ENCODE measurements around the gene GTF2IRD1.

GTF2IRD1 gene

DNA sequence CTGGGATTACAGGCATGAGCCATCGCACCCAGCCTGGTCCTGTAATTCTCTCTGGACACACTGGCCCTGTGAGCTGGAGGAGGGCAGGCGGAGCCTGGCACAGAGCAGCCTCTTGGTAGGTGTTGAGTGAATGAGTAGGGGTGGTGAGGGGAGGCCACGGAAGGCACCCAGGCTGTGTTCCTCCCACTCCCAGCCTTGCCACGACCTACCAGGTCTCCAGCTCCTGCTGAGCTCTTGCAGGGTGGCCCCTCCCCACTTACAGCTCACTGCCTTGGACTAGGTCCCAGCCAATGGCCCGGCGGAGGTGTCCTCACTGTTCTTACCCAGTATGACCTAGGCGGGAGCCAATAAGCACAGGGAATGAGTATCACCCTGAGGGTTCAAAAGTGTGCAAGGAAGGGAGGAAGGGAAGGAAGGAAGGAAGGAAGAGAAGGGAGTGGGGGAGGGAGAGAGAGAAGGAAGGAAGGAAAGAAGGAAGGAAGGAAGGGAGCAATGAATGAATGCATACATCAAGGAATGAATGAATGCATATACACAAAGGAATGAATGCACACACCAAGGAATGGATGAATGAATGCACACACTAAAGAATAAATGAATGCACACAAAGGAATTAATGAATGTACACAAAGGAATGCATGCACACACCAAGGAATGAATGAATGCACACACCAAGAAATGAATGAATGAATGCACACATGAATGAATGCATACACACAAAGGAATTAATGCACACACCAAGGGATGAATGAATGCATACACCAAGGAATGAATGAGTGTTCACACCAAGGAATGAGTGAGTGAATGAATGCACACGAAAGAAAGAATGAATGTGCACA, 45.5 kb downstream of the GTF2IRD1 start:
- H3K9ac ChIP-seq (ENCODE audit: low read depth in 1 of 2, low read length in 2 of 2): no peak overlapping the region
- no peak overlapping the region for H3K27ac ChIP-seq (ENCODE audit: low read depth in 2 of 2, low read length in 2 of 2)
- no peak overlapping the region for H3K4me3 ChIP-seq (ENCODE audit: low read length in 2 of 2)
- peaks cover 0 to 3% of the 10 kb centered on the region in 2 donors for H3K36me3 ChIP-seq (ENCODE audit: control insufficient read depth in 2 of 2, insufficient read depth in 2 of 2, low read length in 2 of 2)
- peaks cover 0 to 3% of the 10 kb centered on the region in 2 donors for H3K4me1 ChIP-seq (ENCODE audit: control insufficient read depth in 2 of 2, insufficient read depth in 2 of 2, low read length in 2 of 2)
- H3K9me3 ChIP-seq (ENCODE audit: control insufficient read depth in 2 of 2, low read length in 2 of 2): no peaks in the 10 kb centered on the region
- no peaks in the 10 kb centered on the region for H3K27me3 ChIP-seq (ENCODE audit: control insufficient read depth in 2 of 2, insufficient read depth in 2 of 2, low read length in 2 of 2)

DNA sequence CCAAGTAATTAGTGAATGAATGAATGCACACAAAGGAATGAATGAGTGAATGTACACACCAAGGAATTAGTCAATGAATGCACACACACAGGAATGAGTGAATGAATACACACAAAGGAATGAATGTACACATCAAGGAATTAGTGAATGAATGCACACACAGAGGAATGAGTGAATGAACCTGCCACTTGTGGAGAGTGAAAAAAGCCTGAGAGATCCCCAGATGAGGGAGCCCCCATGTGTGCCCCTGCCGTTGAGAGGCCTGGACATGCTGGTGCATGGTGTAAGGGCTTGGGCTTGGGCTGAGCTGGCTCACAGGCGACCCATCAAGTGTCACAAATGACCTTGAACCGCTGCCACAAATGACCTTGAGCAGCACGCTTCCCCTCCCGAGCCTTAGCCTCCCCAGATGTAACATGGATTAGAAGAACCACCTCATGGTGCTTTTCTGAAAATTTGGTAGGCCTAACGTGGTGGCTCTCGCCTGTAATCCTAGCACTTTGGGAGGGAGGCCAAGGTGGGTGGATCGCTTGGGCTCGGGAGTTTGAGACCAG, 46.2 kb downstream of the GTF2IRD1 start:
- Histone ChIP-seq H3K9me3 (ENCODE audit: control insufficient read depth in 2 of 2, low read length in 2 of 2) (no peaks in the 10 kb centered on the region), H3K27ac (ENCODE audit: low read depth in 2 of 2, low read length in 2 of 2) (no peak overlapping the region), H3K27me3 (ENCODE audit: control insufficient read depth in 2 of 2, insufficient read depth in 2 of 2, low read length in 2 of 2) (no peaks in the 10 kb centered on the region), H3K4me1 (ENCODE audit: control insufficient read depth in 2 of 2, insufficient read depth in 2 of 2, low read length in 2 of 2) (peaks cover 0 to 3% of the 10 kb centered on the region in 2 donors), H3K36me3 (ENCODE audit: control insufficient read depth in 2 of 2, insufficient read depth in 2 of 2, low read length in 2 of 2) (peaks cover 0 to 3% of the 10 kb centered on the region in 2 donors), H3K9ac (ENCODE audit: low read depth in 1 of 2, low read length in 2 of 2) (no peak overlapping the region), H3K4me3 (ENCODE audit: low read length in 2 of 2) (no peak overlapping the region)

DNA sequence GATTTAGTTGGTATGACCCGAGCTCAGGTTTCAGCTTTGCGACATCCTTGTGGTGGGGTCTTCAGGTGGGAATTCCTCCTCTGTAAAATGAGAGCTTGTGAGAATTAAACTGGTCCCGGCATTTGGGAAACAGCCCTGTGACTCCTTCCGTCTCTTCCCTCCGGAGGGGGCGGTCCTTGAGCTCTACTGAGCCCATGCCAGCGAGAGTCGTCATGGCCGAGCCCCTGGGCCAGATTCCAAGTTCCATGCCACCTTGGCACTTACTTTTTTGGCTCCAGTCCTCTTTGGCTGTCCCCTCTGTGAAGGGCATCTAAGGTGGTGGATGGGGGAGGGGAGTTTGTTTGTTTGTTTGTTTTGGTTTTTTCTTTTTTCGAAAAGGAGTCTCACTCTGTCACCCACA, 47.6 kb downstream of the GTF2IRD1 start:
- Histone ChIP-seq H3K4me3 (ENCODE audit: low read length in 2 of 2) (no peak overlapping the region), H3K9me3 (ENCODE audit: control insufficient read depth in 2 of 2, low read length in 2 of 2) (no peaks in the 10 kb centered on the region), H3K4me1 (ENCODE audit: control insufficient read depth in 2 of 2, insufficient read depth in 2 of 2, low read length in 2 of 2) (peaks cover 0 to 3% of the 10 kb centered on the region in 2 donors), H3K9ac (ENCODE audit: low read depth in 1 of 2, low read length in 2 of 2) (no peak overlapping the region), H3K27me3 (ENCODE audit: control insufficient read depth in 2 of 2, insufficient read depth in 2 of 2, low read length in 2 of 2) (no peaks in the 10 kb centered on the region), H3K27ac (ENCODE audit: low read depth in 2 of 2, low read length in 2 of 2) (no peak overlapping the region), H3K36me3 (ENCODE audit: control insufficient read depth in 2 of 2, insufficient read depth in 2 of 2, low read length in 2 of 2) (no peaks in the 10 kb centered on the region)

DNA sequence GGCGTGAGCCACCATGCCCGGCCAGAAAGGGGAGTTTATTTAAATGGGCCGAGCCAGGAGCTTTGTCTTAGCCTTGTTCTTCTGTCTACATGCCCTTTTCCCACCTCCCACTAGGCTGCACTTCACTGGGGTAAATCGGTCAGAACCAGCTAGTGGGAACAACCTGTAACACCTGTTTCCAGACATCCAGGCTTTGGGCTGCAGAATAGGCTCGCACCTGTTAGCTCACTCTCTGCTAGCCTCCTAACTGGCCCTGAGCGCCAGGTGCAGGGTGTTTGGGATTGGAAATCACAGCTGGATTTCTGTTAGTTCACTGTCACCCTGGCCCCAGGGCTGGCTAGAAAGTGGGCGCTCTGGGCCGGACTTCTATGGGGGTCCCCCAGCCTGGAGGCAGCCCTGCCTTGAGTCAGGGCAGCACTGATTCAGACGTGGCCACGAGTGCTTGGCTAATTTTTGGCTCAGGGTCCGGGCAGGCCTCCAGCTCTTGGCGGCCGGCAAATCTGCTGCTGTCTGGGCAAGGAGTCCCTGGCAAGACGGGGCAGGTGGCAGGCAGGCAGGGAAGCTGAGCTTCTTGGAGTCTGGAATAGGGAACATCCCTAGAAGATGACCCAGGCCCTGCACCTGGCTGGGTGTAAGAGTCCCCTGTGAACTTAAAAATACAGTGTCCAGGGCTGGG, 48.6 kb downstream of the GTF2IRD1 start:
- no peaks in the 10 kb centered on the region for H3K36me3 ChIP-seq (ENCODE audit: control insufficient read depth in 2 of 2, insufficient read depth in 2 of 2, low read length in 2 of 2)
- H3K27me3 ChIP-seq (ENCODE audit: control insufficient read depth in 2 of 2, insufficient read depth in 2 of 2, low read length in 2 of 2): no peaks in the 10 kb centered on the region
- no peak overlapping the region for H3K27ac ChIP-seq (ENCODE audit: low read depth in 2 of 2, low read length in 2 of 2)
- H3K4me1 ChIP-seq (ENCODE audit: control insufficient read depth in 2 of 2, insufficient read depth in 2 of 2, low read length in 2 of 2): peaks cover 0 to 3% of the 10 kb centered on the region in 2 donors
- no peak overlapping the region for H3K4me3 ChIP-seq (ENCODE audit: low read length in 2 of 2)
- no peak overlapping the region for H3K9ac ChIP-seq (ENCODE audit: low read depth in 1 of 2, low read length in 2 of 2)
- no peaks in the 10 kb centered on the region for H3K9me3 ChIP-seq (ENCODE audit: control insufficient read depth in 2 of 2, low read length in 2 of 2)

DNA sequence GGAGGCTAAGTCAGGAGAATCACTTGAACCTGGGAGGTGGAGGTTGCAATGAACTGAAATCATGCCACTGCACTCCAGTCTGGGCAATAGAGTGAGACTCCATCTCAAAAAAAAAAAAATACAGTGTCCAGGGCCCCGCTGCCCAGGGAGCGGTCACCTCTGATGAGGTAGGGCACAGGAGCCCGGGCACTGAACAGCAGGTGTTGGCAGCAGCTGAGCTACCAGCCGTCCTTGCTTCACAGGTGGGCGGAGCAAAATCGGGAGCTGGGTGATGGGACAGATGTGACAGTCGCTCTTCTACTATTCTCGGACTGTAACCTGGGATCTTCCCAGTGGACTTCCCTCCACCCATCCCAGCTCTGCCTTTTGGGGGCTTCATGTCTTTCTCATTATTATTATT, 49.4 kb downstream of the GTF2IRD1 start:
- Histone ChIP-seq H3K9me3 (ENCODE audit: control insufficient read depth in 2 of 2, low read length in 2 of 2) (no peaks in the 10 kb centered on the region), H3K36me3 (ENCODE audit: control insufficient read depth in 2 of 2, insufficient read depth in 2 of 2, low read length in 2 of 2) (peaks cover 0 to 1% of the 10 kb centered on the region in 2 donors), H3K4me1 (ENCODE audit: control insufficient read depth in 2 of 2, insufficient read depth in 2 of 2, low read length in 2 of 2) (peaks cover 0 to 3% of the 10 kb centered on the region in 2 donors), H3K27ac (ENCODE audit: low read depth in 2 of 2, low read length in 2 of 2) (no peak overlapping the region), H3K27me3 (ENCODE audit: control insufficient read depth in 2 of 2, insufficient read depth in 2 of 2, low read length in 2 of 2) (no peaks in the 10 kb centered on the region), H3K9ac (ENCODE audit: low read depth in 1 of 2, low read length in 2 of 2) (no peak overlapping the region), H3K4me3 (ENCODE audit: low read length in 2 of 2) (no peak overlapping the region)

DNA sequence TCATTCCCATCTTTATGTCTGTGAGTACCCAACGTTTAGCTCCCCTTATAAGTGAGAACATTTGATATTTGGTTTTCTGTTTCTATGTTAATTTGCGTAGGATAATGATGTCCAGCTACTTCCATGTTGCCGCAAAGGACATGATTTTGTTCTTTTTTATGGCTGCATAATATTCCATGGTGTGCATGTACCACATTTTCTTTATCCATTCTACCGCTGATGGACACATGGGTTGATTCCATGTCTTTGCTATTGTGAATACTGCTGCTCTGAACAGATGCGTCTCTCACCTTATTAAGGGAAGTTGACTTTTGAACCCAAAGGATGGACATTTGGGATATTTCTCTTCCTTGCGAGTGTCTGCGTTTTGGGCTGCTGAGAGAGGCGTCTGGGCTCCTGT, 50.2 kb downstream of the GTF2IRD1 start:
- Histone ChIP-seq H3K27me3 (ENCODE audit: control insufficient read depth in 2 of 2, insufficient read depth in 2 of 2, low read length in 2 of 2) (no peaks in the 10 kb centered on the region), H3K36me3 (ENCODE audit: control insufficient read depth in 2 of 2, insufficient read depth in 2 of 2, low read length in 2 of 2) (peaks cover 0 to 3% of the 10 kb centered on the region in 2 donors), H3K27ac (ENCODE audit: low read depth in 2 of 2, low read length in 2 of 2) (no peak overlapping the region), H3K4me3 (ENCODE audit: low read length in 2 of 2) (no peak overlapping the region), H3K9me3 (ENCODE audit: control insufficient read depth in 2 of 2, low read length in 2 of 2) (no peaks in the 10 kb centered on the region), H3K4me1 (ENCODE audit: control insufficient read depth in 2 of 2, insufficient read depth in 2 of 2, low read length in 2 of 2) (peaks cover 0 to 3% of the 10 kb centered on the region in 2 donors), H3K9ac (ENCODE audit: low read depth in 1 of 2, low read length in 2 of 2) (no peak overlapping the region)

DNA sequence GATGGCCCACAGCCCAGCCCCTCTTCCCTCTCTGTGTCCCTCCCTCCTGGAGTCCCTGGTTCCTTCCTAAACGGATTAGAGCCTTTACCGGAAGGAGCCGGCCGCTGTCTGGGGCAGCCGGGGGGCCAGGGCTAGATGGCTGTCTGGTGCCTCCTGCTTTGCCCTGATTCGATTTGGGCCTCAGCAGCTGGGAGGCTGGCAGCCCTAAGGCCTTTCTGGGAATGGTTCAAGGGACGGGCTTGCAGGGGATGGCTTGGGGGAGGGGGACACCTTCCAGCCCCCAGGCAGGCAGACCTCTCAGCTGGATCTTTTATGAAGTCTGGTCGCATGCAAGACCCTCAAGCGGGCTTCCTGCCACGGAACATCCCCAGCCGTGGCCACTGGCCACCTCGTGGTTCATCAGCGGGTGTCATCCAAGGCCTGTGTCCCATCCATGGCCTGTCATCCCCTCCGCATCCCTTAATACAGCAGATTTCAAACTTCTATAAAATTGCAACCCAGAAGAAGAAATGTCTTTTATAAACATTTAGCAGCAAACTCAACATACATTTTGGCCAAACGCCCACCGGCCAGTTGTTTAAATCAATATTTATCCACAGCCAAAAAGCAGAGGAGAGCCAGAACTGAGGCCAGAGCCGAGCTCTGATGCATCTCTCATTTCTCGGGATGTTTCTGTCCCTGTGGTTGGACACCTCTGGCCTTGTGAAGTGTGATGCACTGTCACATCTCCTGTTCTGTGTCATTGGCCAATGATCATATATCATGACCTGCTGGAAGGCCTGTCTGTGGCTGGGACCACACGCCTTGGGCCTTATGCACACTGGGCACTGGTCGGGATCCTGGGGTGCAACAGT, 52.0 kb downstream of the GTF2IRD1 start:
- Histone ChIP-seq H3K9me3 (ENCODE audit: control insufficient read depth in 2 of 2, low read length in 2 of 2) (no peaks in the 10 kb centered on the region), H3K27me3 (ENCODE audit: control insufficient read depth in 2 of 2, insufficient read depth in 2 of 2, low read length in 2 of 2) (no peaks in the 10 kb centered on the region), H3K27ac (ENCODE audit: low read depth in 2 of 2, low read length in 2 of 2) (no peak overlapping the region), H3K4me3 (ENCODE audit: low read length in 2 of 2) (no peak overlapping the region), H3K9ac (ENCODE audit: low read depth in 1 of 2, low read length in 2 of 2) (no peak overlapping the region), H3K36me3 (ENCODE audit: control insufficient read depth in 2 of 2, insufficient read depth in 2 of 2, low read length in 2 of 2) (peaks cover 0 to 3% of the 10 kb centered on the region in 2 donors), H3K4me1 (ENCODE audit: control insufficient read depth in 2 of 2, insufficient read depth in 2 of 2, low read length in 2 of 2) (peaks cover 0 to 3% of the 10 kb centered on the region in 2 donors)

DNA sequence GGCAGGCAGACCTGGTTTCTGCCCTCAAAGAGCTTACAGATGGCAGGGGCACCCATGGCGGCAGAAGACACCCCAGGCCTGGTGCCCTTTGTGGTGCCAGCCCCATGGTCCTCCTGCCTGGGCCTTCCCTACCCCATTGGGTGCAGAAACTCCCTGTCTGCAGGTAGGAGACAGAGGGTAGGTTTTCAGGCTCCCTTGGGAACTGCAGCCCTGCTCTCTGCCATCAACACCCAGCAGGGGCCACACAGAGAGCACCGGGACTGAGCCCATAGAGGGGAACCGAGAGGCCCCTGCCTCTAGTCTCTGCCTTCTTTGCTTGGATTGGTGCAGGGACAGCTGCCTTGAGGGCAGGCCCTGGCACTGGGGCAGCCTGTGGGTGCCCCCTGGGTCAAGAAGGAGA, 52.6 kb downstream of the GTF2IRD1 start:
- Histone ChIP-seq H3K27me3 (ENCODE audit: control insufficient read depth in 2 of 2, insufficient read depth in 2 of 2, low read length in 2 of 2) (no peaks in the 10 kb centered on the region), H3K9me3 (ENCODE audit: control insufficient read depth in 2 of 2, low read length in 2 of 2) (no peaks in the 10 kb centered on the region), H3K4me1 (ENCODE audit: control insufficient read depth in 2 of 2, insufficient read depth in 2 of 2, low read length in 2 of 2) (no peaks in the 10 kb centered on the region), H3K4me3 (ENCODE audit: low read length in 2 of 2) (no peak overlapping the region), H3K36me3 (ENCODE audit: control insufficient read depth in 2 of 2, insufficient read depth in 2 of 2, low read length in 2 of 2) (peaks cover 0 to 3% of the 10 kb centered on the region in 2 donors), H3K9ac (ENCODE audit: low read depth in 1 of 2, low read length in 2 of 2) (no peak overlapping the region), H3K27ac (ENCODE audit: low read depth in 2 of 2, low read length in 2 of 2) (no peak overlapping the region)

DNA sequence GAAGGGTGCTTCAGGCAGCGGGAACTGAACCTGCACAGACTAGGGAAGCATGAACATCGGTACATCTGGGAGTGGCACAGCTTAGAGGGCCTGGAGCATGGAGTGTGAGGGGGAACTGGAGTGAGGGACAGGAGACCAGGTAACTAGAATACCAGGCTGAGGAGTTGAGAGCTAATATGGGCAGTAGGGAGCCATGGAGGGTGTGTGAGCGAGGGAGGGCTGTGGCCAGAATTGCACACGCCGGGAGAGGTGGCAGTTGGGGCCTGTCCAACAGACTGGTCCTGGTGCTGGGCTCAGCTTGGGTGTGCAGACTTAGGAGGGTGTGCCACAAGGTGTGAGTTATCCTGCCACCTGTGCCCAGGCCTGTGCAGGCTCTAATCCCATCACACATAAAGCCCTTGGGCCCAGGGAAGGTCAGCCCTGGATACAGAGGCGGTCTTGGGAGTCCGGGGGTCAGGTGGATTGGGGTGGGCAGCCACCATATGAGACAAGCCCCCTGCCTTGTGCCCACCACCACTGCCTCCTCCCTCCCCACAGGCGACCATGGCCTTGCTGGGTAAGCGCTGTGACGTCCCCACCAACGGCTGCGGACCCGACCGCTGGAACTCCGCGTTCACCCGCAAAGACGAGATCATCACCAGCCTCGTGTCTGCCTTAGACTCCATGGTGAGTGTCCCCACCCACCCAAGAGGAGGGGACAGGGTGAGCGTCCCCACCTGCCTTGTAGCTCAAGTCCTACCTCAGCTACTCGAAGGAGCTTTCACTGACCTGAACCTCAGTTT, 54.0 kb downstream of the GTF2IRD1 start:
- Histone ChIP-seq H3K9me3 (ENCODE audit: control insufficient read depth in 2 of 2, low read length in 2 of 2) (no peaks in the 10 kb centered on the region), H3K27me3 (ENCODE audit: control insufficient read depth in 2 of 2, insufficient read depth in 2 of 2, low read length in 2 of 2) (no peaks in the 10 kb centered on the region), H3K27ac (ENCODE audit: low read depth in 2 of 2, low read length in 2 of 2) (no peak overlapping the region), H3K36me3 (ENCODE audit: control insufficient read depth in 2 of 2, insufficient read depth in 2 of 2, low read length in 2 of 2) (peaks cover 0 to 3% of the 10 kb centered on the region in 2 donors), H3K4me1 (ENCODE audit: control insufficient read depth in 2 of 2, insufficient read depth in 2 of 2, low read length in 2 of 2) (no peaks in the 10 kb centered on the region), H3K9ac (ENCODE audit: low read depth in 1 of 2, low read length in 2 of 2) (no peak overlapping the region), H3K4me3 (ENCODE audit: low read length in 2 of 2) (no peak overlapping the region)
